Measurements from ENCODE around the gene ADGRG1.

- TF ChIP-seq CTCF (IDR thresholded peaks at IDR 0.05) (no peak), EZH2 (IDR thresholded peaks at IDR 0.05; ENCODE audit: borderline replicate concordance, insufficient read depth, low read depth, low read length, poor library complexity, severe bottlenecking) (no peak)
These were observed 85.2 kb downstream of the ADGRG1 start for GRCh38 chr16:57713596-57713995.

Measured in B cell (primary cell).